Measurements from ENCODE around the gene TNNC1.

TNNC1 gene

GRCh38 chr3:52405601-52406110 is 48.2 kb downstream of the TNNC1 start:
- TF ChIP-seq ZNF8 (CRISPR knock-in tag; IDR thresholded peaks at IDR 0.05): no peak
- TF ChIP-seq OSR1 (CRISPR knock-in tag; IDR thresholded peaks at IDR 0.05): no peak
- no peak for TF ChIP-seq GLIS3 (CRISPR knock-in tag; IDR thresholded peaks at IDR 0.05)
- no peak for TF ChIP-seq ZNF70 (CRISPR knock-in tag; IDR thresholded peaks at IDR 0.05)
- TF ChIP-seq SNAI2 (CRISPR knock-in tag; IDR thresholded peaks at IDR 0.05): no peak
- TF ChIP-seq ZFP30 (CRISPR knock-in tag; IDR thresholded peaks at IDR 0.05): no peak
- no peak for TF ChIP-seq PATZ1 (CRISPR knock-in tag; IDR thresholded peaks at IDR 0.05; ENCODE audit: borderline replicate concordance)
- TF ChIP-seq CSDC2 (CRISPR knock-in tag; IDR thresholded peaks at IDR 0.05): no peak
- no peak for TF ChIP-seq RARB (CRISPR knock-in tag; IDR thresholded peaks at IDR 0.05)
- TF ChIP-seq, protein P1, sequence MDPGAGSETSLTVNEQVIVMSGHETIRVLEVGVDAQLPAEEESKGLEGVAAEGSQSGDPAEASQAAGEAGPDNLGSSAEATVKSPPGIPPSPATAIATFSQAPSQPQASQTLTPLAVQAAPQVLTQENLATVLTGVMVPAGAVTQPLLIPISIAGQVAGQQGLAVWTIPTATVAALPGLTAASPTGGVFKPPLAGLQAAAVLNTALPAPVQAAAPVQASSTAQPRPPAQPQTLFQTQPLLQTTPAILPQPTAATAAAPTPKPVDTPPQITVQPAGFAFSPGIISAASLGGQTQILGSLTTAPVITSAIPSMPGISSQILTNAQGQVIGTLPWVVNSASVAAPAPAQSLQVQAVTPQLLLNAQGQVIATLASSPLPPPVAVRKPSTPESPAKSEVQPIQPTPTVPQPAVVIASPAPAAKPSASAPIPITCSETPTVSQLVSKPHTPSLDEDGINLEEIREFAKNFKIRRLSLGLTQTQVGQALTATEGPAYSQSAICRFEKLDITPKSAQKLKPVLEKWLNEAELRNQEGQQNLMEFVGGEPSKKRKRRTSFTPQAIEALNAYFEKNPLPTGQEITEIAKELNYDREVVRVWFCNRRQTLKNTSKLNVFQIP (CRISPR knock-in tag; IDR thresholded peaks at IDR 0.05; ENCODE audit: borderline replicate concordance, low read depth): no peak
- no peak for TF ChIP-seq ZFP3 (CRISPR knock-in tag; IDR thresholded peaks at IDR 0.05)
- TF ChIP-seq ARNTL (CRISPR knock-in tag; IDR thresholded peaks at IDR 0.05; ENCODE audit: borderline replicate concordance, low read depth): no peak
- TF ChIP-seq TCF4 (CRISPR knock-in tag; IDR thresholded peaks at IDR 0.05; ENCODE audit: borderline replicate concordance): no peak
- no peak for TF ChIP-seq ISL1 (CRISPR knock-in tag; IDR thresholded peaks at IDR 0.05)
- no peak for TF ChIP-seq TOX (CRISPR knock-in tag; IDR thresholded peaks at IDR 0.05; ENCODE audit: borderline replicate concordance)
- TF ChIP-seq CREB5 (CRISPR knock-in tag; IDR thresholded peaks at IDR 0.05; ENCODE audit: low read depth): no peak
- no peak for TF ChIP-seq BACH2 (CRISPR knock-in tag; IDR thresholded peaks at IDR 0.05; ENCODE audit: borderline replicate concordance)
- ATAC-seq: no peak

DNA sequence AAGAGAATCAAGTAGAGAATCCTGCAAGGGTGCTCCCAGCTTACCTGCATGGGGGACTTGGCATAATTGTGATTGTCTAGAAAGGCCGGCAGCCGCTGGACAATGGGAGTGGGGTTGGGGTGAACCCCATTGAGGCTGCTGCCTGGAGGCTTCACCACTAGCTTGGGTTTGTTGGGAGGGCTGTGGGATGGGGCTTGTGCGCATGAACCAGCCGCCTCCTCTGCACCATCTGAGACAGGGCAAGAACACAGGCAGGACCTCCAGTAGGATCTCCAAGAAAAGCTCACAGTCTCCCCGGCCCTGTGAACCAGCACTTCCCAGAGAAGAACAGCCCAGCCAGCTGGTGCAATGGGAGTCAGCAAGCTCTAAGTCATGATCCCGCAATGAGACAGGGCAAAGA is 48.8 kb downstream of the TNNC1 start:
- no peak for ATAC-seq
- TF ChIP-seq ZNF565 (CRISPR knock-in tag; conservative IDR thresholded peaks at IDR 0.05; ENCODE audit: low read depth) (no peak), TSHZ2 (CRISPR knock-in tag; IDR thresholded peaks at IDR 0.05) (no peak), RARB (CRISPR knock-in tag; IDR thresholded peaks at IDR 0.05) (no peak), ZFP30 (CRISPR knock-in tag; IDR thresholded peaks at IDR 0.05) (no peak), ZC3H10 (CRISPR knock-in tag; IDR thresholded peaks at IDR 0.05) (no peak), ZFP3 (CRISPR knock-in tag; IDR thresholded peaks at IDR 0.05) (no peak), CREB5 (CRISPR knock-in tag; IDR thresholded peaks at IDR 0.05; ENCODE audit: low read depth) (no peak), TCF4 (CRISPR knock-in tag; IDR thresholded peaks at IDR 0.05; ENCODE audit: borderline replicate concordance) (no peak), BACH2 (CRISPR knock-in tag; IDR thresholded peaks at IDR 0.05; ENCODE audit: borderline replicate concordance) (no peak), ZNF70 (CRISPR knock-in tag; IDR thresholded peaks at IDR 0.05) (no peak), ARNTL (CRISPR knock-in tag; IDR thresholded peaks at IDR 0.05; ENCODE audit: borderline replicate concordance, low read depth) (no peak), CSDC2 (CRISPR knock-in tag; IDR thresholded peaks at IDR 0.05) (no peak), ISL1 (CRISPR knock-in tag; IDR thresholded peaks at IDR 0.05) (no peak), OSR1 (CRISPR knock-in tag; IDR thresholded peaks at IDR 0.05) (no peak), ESRRG (CRISPR knock-in tag; IDR thresholded peaks at IDR 0.05) (no peak), ZNF8 (CRISPR knock-in tag; IDR thresholded peaks at IDR 0.05) (no peak), GLIS3 (CRISPR knock-in tag; IDR thresholded peaks at IDR 0.05) (no peak), SNAI2 (CRISPR knock-in tag; IDR thresholded peaks at IDR 0.05) (no peak)
- TF ChIP-seq, protein P1 (CRISPR knock-in tag; IDR thresholded peaks at IDR 0.05; ENCODE audit: borderline replicate concordance, low read depth): no peak
